Esophagus squamous epithelium (tissue), 5 donors: ENCODE data around the gene GPRC5B. TPM values are rescaled to one million over a fixed set of nuclear protein-coding genes. Genes with fewer than 3 reads are reported as not detected.
A peak's percentile ranks its signal among the peaks of the same experiment; 100 is the strongest.

ENCODE experiments used
- DNase-seq: peaks from one replicate; lab custom pipeline; 2025; lab: John Stamatoyannopoulos, UW
- H3K27ac ChIP-seq, 4 donors: fragments of 200-600 bp; sonication (generic); one replicate each; pipeline ENCODE4 v1.5.1; 2016 to 2019; ENCODE audit warnings: mild to moderate bottlenecking in 1 of 4
- H3K27me3 ChIP-seq, 4 donors: fragments of 200-600 bp; sonication (generic); 1 replicate in 3 of 4; 2 replicates in 1 of 4; pipeline versions ENCODE4 v1.5.1 to v1.6.0; 2017 to 2021; ENCODE audit warnings: antibody characterized with exemption in 1 of 4
- H3K36me3 ChIP-seq, 3 donors: fragments of 200-600 bp; sonication (generic); one replicate each; pipeline ENCODE4 v1.5.1; 2016 to 2019
- H3K4me1 ChIP-seq, 3 donors: fragments of 200-600 bp; sonication (generic); one replicate each; pipeline ENCODE4 v1.5.1; 2017 to 2019
- H3K4me3 ChIP-seq, 4 donors: fragments of 200-600 bp; sonication (generic); 1 replicate in 3 of 4; 2 replicates in 1 of 4; pipeline ENCODE4 v1.5.1; 2016 to 2019; ENCODE audit warnings: mild to moderate bottlenecking in 2 of 4, moderate library complexity in 1 of 4
- H3K9me3 ChIP-seq, 3 donors: fragments of 200-600 bp; sonication (generic); one replicate each; pipeline ENCODE4 v1.5.1; 2016 to 2019
- POLR2A ChIP-seq, 4 donors: fragments of 450-650 bp; IDR thresholded peaks; one replicate each; pipeline ENCODE4 v1.6.1; 2017; ENCODE audit warnings: antibody characterized with exemption in 4 of 4, mild to moderate bottlenecking in 4 of 4, moderate library complexity in 3 of 4
- WGBS, 2 donors: methylation state at CpG; one replicate each; pipeline ENCODE4 v1.1.5; 2018; 5-methylcytosine and 5-hydroxymethylcytosine counted together
- intact Hi-C: fragments of 100-400 bp; cut with DNase I; formaldehyde crosslinking; loops from one replicate; pipeline ENCODE4 v1.15.0; 2022
- total RNA-seq, 4 donors: library from RNA; depleted of rRNA; stranded (reverse); fragments of >200 nt; gene quantifications; one replicate each; pipeline ENCODE4 v1.1.0, GENCODE V29; 2016
- TF ChIP-seq, protein P1 (sequence below), 6 experiments: fragments of 450-650 bp in 4 of 6; fragments of 200-600 bp in 2 of 6; sonication (generic) in 2 of 6; IDR thresholded peaks; one replicate each; pipeline ENCODE4 v1.5.1; 2016 to 2019; ENCODE audit warnings: antibody characterized with exemption in 6 of 6, mild to moderate bottlenecking in 4 of 6, moderate library complexity in 4 of 6
- donor health status: DM: yes; HTN: yes; CAD: no.

Gene GPRC5B
- total RNA-seq, 4 donors from 2014 or later: 1.9 to 26.1 (median 8.4) TPM

GRCh38 chr16:19898924-19899604 is 14.4 kb upstream of the GPRC5B start:
- intact Hi-C loops: loop anchor here (5.0 kb wide), 1 partner anchor 488 kb away; no protein-coding TSS in a partner anchor
- H3K9me3 ChIP-seq: no peaks in the 10 kb centered on the region
- peaks cover 0 to 15% (median 0%) of the 10 kb centered on the region in 4 donors for H3K27me3 ChIP-seq
- TF ChIP-seq, protein P1, sequence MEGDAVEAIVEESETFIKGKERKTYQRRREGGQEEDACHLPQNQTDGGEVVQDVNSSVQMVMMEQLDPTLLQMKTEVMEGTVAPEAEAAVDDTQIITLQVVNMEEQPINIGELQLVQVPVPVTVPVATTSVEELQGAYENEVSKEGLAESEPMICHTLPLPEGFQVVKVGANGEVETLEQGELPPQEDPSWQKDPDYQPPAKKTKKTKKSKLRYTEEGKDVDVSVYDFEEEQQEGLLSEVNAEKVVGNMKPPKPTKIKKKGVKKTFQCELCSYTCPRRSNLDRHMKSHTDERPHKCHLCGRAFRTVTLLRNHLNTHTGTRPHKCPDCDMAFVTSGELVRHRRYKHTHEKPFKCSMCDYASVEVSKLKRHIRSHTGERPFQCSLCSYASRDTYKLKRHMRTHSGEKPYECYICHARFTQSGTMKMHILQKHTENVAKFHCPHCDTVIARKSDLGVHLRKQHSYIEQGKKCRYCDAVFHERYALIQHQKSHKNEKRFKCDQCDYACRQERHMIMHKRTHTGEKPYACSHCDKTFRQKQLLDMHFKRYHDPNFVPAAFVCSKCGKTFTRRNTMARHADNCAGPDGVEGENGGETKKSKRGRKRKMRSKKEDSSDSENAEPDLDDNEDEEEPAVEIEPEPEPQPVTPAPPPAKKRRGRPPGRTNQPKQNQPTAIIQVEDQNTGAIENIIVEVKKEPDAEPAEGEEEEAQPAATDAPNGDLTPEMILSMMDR (IDR thresholded peaks at IDR 0.05): peak; percentile 31 to 71 (median 60)
- no peak for TF ChIP-seq POLR2A (IDR thresholded peaks at IDR 0.05)
- 12 to 13% methylated on average over 12 to 13 of the region's 13 CpGs for WGBS, 2 donors
- no peak for DNase-seq
- no peak overlapping the region for H3K4me3 ChIP-seq
- no peaks in the 10 kb centered on the region for H3K4me1 ChIP-seq
- H3K27ac ChIP-seq: no peak overlapping the region
- no peaks in the 10 kb centered on the region for H3K36me3 ChIP-seq

DNA sequence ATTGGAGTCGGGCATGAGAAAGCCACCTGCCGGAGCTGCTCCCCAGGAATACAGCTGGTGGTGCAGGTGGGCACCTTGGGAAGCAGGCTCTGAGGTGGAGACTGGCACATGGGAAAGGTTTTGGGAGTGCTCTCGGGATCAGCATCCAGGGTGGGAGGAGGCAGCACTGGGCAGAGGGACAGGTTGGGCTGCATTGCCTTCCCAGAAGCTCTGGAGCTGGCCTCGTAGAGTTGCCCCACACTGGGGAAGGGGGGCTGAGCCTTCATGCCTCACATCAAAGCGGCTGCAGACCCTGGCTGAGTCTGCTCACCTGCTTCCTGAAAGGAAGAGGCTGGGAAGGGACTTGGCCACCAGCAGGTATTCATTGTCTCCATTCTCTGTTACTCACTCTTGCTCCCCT is 13.5 kb upstream of the GPRC5B start:
- intact Hi-C loops: loop anchor here (5.0 kb wide), 1 partner anchor 489 kb away; no protein-coding TSS in a partner anchor
- TF ChIP-seq POLR2A (IDR thresholded peaks at IDR 0.05): no peak
- TF ChIP-seq, protein P1 (IDR thresholded peaks at IDR 0.05): no peak
- Histone ChIP-seq H3K27ac (no peak overlapping the region), H3K27me3 (peaks cover 0 to 15% (median 0%) of the 10 kb centered on the region in 4 donors), H3K36me3 (no peaks in the 10 kb centered on the region), H3K4me3 (no peak overlapping the region), H3K4me1 (no peaks in the 10 kb centered on the region), H3K9me3 (no peaks in the 10 kb centered on the region)
- no peak for DNase-seq
- 17 to 64% methylated on average over 1 to 5 of the region's 5 CpGs for WGBS, 2 donors

DNA sequence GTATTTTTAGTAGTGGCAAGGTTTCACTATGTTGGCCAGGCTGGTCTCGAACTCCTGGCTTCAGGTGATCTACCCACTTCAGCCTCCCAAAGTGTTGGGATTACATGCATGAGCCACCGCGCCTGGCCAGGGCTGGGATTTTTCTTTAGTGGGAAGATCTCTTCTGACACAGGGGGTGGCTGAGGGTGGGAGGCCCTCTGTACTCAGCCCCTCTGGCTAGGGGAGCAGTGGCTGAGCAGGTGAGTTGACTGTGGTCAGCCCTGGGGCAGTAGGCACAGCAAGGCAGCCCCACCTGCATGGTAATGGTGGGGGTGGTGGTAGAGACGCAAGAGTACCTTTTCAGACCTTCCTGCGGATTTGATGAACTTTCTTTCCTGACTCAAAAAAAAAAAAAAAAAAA is 12.3 kb upstream of the GPRC5B start:
- H3K4me3 ChIP-seq: no peak overlapping the region
- intact Hi-C loops: loop anchor here (5.0 kb wide), 1 partner anchor 490 kb away; no protein-coding TSS in a partner anchor
- no peak for DNase-seq
- no peaks in the 10 kb centered on the region for H3K9me3 ChIP-seq
- H3K4me1 ChIP-seq: no peaks in the 10 kb centered on the region
- TF ChIP-seq, protein P1 (IDR thresholded peaks at IDR 0.05): no peak
- TF ChIP-seq POLR2A (IDR thresholded peaks at IDR 0.05): no peak
- H3K36me3 ChIP-seq: no peaks in the 10 kb centered on the region
- no peak overlapping the region for H3K27ac ChIP-seq
- 64 to 95% methylated on average over 2 to 4 of the region's 5 CpGs for WGBS, 2 donors
- H3K27me3 ChIP-seq: peaks cover 0 to 15% (median 0%) of the 10 kb centered on the region in 4 donors

- Histone ChIP-seq H3K36me3 (no peaks in the 10 kb centered on the region), H3K4me1 (no peaks in the 10 kb centered on the region), H3K4me3 (no peak overlapping the region), H3K27ac (no peak overlapping the region), H3K9me3 (no peaks in the 10 kb centered on the region), H3K27me3 (peaks cover 0 to 15% (median 0%) of the 10 kb centered on the region in 4 donors)
- DNase-seq: no peak
- intact Hi-C loops: no loop called here
- WGBS, 2 donors: 79 to 81% methylated on average over 6 to 7 of the region's 7 CpGs
- TF ChIP-seq POLR2A (IDR thresholded peaks at IDR 0.05): no peak
- TF ChIP-seq, protein P1 (IDR thresholded peaks at IDR 0.05): no peak
These were observed 9.9 kb upstream of the GPRC5B start for GRCh38 chr16:19894586-19894985.

DNA sequence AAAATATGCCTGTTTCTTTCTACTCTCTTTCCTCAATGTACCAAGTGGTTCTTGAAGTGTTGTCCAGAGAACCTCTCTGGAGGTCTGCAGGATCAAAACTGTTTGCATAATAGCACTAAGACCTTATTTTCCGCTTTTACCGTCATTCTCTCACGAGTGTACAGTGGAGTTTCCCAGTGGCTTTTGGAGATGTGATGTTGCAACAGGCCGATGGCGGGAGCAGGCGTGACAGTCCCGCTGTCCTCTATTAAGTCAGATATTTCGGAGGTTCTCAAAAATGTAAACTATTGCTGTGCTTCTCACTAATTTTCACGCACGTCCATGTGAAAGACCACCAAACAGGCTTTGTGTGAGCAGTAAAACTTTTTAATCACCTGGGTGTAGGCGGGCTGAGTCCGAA is 8.3 kb upstream of the GPRC5B start:
- H3K4me3 ChIP-seq: no peak overlapping the region
- intact Hi-C loops: no loop called here
- no peaks in the 10 kb centered on the region for H3K36me3 ChIP-seq
- no peak for DNase-seq
- 86 to 88% methylated on average over 11 to 12 of the region's 12 CpGs for WGBS, 2 donors
- no peaks in the 10 kb centered on the region for H3K4me1 ChIP-seq
- H3K27me3 ChIP-seq: peaks cover 0 to 5% (median 0%) of the 10 kb centered on the region in 4 donors
- TF ChIP-seq POLR2A (IDR thresholded peaks at IDR 0.05): no peak
- H3K27ac ChIP-seq: no peak overlapping the region
- no peaks in the 10 kb centered on the region for H3K9me3 ChIP-seq
